ENCODE results near the gene CUL1.

GRCh38 chr7:148670374-148670773 lies 28.3 kb upstream of the CUL1 start:
- TF ChIP-seq EZH2phosphoT487 (IDR thresholded peaks at IDR 0.05; ENCODE audit: borderline replicate concordance, low read length) (no peak), CTCF (conservative IDR thresholded peaks at IDR 0.05; ENCODE audit: low read depth, low read length) (no peak), EZH2 (IDR thresholded peaks at IDR 0.05; ENCODE audit: low read length, unreplicated experiment) (no peak)

All from PC-3 (cell line).